NCI-H1105 treated with DMSO at 0.1 percent for 48 hours (cell line): ENCODE results near the gene ENOX1.

ENCODE experiments used
- DNase-seq: peaks from one replicate; lab custom pipeline; 2025; lab: John Stamatoyannopoulos, UW

Gene ENOX1

GRCh38 chr13:43669964-43670363, 116.8 kb downstream of the ENOX1 start:
- DNase-seq: no peak

- DNase-seq: no peak
Observed at GRCh38 chr13:43669101-43669500, 117.7 kb downstream of the ENOX1 start.

GRCh38 chr13:43666403-43666802, 120.4 kb downstream of the ENOX1 start:
- no peak for DNase-seq

GRCh38 chr13:43665388-43665787, 121.4 kb downstream of the ENOX1 start:
- no peak for DNase-seq

GRCh38 chr13:43664700-43665191, 122.0 kb downstream of the ENOX1 start:
- no peak for DNase-seq

DNA sequence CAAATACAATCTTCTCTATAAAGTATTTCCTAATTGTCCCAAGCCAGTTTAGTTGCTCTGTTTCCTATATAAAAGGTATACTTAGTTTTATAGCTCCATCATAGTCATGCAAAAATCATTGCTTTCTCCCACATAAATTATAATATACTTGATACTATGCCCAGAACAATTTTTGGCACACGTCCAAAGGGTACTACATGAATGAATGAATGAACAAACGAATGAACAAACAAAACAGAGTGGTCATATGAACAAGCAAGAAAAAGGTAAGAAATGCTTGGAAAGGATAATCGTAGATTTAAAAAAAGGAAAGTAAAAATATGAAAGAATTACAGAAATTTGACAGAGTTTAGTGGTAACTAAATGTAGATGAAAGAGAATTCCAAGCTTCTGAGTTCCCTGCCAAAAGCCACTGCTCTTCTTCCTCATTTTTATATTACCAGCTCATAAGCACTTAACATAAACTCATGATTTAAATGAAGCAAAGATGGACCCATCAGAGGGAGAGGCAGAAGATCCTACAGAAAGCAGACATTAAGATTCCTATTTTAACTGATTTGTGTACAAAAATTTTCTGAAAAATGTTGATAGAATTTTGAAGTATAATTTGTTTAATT, 123.2 kb downstream of the ENOX1 start:
- DNase-seq: peak; percentile 32

- DNase-seq: no peak
Observed at GRCh38 chr13:43662976-43663375, 123.8 kb downstream of the ENOX1 start.

GRCh38 chr13:43661161-43661830, 125.5 kb downstream of the ENOX1 start:
- no peak for DNase-seq

GRCh38 chr13:43657485-43657884, 129.3 kb downstream of the ENOX1 start:
- no peak for DNase-seq

DNA sequence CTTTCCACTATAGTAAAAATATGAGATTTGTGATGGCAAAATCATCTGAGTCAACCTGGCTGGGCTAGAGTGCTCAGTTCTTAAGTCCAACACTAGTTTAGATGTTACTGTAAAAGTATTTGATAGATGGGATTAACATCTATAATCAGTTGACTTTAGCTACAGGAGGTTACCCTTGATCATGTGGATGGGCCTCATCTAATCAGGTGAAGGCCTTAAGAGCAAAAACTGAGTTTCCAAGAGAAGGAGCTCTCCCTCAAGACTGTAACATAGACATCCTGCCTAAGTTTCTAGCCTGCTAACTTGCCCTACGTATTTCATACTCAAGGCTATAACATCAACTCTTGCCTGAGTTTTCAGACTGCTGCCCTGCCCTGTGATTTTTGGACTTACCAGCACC, 132.8 kb downstream of the ENOX1 start:
- no peak for DNase-seq

DNA sequence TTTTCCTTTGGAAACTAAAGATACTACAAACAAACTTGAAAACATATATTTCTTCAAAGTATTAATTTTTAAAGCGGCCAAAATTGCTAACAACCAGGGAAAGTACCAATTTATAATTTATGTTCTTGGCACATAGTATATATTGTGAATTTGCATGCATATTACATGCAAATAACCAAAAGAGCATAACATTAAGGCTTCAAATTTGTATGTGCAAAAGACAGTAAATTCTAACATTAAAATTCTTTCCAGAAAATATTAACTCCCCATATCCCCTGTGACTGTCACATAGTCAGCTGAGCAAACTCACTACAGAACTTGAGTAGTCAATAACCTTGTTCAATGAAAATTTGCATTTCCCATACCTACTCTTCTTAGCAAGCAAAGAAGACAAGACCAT, 133.4 kb downstream of the ENOX1 start:
- DNase-seq: no peak

DNA sequence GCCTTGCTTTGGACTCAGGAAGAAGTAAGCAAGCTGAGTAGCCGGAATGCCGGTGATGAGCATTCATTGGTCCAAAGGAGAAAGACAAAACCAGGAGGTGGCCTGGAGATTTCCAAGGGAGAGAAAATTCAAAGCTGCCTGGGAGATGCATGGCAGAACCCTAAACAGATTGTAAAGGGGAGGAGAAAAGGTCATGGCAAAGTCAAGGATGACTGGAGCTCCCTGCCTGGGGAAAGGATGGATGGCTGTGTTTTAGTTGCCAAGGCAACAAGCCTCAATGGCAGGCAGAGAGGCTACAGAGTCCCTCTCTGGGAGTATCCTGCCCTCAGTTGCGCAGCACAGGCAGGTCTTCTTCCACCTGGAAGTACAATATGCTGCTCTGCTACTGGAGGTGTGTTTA, 134.0 kb downstream of the ENOX1 start:
- no peak for DNase-seq

DNA sequence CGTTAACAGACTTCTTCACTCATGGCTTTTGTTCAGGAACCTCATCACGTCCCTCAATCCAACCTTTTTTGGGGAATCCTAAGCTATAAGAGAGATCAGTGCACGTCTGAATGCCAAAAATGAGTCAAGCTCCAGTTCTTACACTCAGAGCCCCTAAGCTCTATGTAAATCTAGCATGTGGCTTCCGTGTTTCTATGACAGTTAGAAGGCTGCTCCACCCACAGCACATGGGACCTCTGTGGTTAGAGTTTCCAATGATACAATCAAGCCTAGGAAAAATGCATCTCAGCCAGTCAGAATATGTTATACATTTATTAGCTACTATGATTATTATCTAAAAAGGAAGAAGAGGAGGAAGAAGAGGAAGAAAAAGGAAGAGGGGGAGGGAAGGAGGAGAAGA, 135.9 kb downstream of the ENOX1 start:
- no peak for DNase-seq

- no peak for DNase-seq
Observed at GRCh38 chr13:43648733-43649132, 138.0 kb downstream of the ENOX1 start.

DNA sequence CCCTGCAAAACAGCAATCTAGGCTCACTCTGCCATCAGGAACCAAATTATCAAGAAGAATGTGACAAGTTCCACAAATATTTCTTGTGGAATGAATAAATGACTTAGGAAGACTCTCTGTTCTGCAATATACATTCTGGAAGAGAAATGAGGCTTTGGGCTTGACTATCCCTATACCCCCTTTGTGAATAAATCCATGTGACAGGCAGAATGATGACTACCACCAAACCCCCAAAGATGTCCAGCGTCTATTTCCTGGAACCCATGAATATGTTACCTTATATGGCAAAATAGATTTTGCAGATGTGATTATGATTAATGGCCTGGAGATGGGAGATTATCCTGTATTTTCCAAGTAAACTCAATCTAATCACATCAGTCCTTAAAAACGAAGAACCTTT, 139.3 kb downstream of the ENOX1 start:
- DNase-seq: no peak

GRCh38 chr13:43640476-43640875, 146.3 kb downstream of the ENOX1 start:
- no peak for DNase-seq

DNA sequence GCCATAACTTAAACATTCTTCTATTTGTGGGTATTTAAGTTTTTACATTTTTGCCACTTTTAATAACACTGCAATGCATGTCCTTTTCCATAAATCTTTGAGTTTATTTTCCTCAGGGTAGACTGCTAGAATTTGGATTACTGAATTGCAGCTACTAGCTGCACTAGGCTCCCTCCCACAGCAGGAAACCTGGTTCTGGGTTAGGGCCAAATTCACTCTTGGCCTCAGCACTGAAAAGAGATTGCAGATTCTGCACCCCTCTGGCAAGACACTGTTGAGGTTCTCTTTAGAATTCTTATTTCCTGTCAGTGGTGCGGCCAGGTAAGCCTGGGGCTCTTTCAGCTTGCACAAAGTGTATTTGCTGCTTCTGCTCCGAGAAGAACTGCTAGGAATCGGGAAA, 155.7 kb downstream of the ENOX1 start:
- DNase-seq: no peak

DNA sequence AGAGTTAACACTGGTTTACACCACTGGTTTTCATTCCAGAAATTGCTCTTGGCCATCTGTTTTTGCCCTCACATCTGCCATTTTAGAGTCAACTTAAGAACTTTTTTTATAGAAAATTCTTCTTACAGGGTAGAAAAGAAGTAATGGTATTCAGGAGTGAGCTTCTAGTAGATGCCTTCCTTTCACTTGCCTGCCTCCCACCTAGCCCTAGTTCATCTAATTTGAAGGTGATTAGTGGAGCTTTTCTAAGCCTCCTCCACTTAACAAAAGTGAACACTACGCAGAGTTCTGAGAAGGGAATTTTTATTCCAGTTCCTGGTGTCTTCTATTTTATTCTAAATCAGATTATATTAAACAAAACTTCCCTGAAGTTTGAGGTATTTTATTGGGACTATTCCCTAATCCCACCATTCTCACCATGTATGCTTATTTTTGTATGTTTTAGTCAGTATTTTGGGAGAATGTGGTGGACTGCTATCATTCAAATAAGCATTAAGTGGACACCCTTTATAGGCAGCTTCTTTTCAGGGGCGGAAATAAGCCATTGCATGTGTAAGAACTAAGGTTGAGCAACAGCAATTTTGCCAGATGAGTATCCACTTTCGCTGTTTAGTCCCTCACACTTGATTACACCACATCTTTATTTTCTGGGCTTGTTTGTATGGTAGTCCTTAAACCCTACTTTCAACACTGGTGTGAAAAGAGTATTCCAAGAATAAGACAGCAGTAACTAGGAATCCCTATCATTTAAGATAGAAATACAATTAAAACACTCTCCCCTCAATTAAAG, 156.9 kb downstream of the ENOX1 start:
- no peak for DNase-seq

DNA sequence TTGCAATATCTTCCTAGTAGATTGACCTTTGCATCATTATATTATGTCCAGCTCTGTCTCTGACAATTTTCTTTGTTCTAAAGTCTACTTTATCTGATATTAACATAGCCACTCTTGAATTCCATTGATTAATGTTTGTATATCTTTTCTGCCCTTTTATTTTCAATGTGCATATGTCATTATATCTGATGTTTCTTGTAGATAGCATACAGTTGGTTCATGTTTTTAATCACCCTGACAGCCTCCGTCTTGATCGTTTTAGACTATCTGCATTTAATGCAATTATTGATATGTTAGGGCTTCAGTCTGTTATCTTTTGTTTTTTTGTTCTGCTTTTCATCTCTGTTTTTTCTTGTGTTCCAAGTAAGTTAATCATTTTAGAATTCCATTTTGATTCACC, 159.8 kb downstream of the ENOX1 start:
- no peak for DNase-seq

DNA sequence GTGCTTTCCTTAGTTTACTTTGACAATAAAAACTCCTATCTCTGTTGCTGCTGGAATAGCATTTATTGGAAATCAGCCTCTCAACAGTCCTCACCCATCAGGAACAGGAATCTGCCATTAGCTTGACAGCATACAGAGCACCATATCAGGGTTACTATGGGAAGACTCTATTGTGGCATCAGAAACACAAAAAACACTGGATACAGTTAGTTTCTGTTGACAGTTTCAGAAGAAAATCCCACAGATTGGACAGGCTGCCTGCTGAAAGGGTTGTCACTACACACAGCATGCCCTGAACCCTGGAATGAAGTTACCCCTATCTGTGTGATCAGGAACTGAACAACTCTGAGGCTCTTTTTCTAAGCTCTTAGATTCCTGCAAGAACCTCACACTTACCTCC, 172.7 kb downstream of the ENOX1 start:
- DNase-seq: no peak

- peak; percentile 32 for DNase-seq
Observed at GRCh38 chr13:43611281-43612273, 175.2 kb downstream of the ENOX1 start.
